Common myeloid progenitor, CD34-positive (primary cell): ENCODE measurements around the gene BBLN.
A peak's percentile ranks its signal among the peaks of the same experiment; 100 is the strongest.

Experiments
- CTCF ChIA-PET: fragments of 350-600 bp; sonication (Branson Sonifier 250); formaldehyde crosslinking; loops from one replicate; lab custom pipeline; 2021; ENCODE audit warnings: antibody characterized with exemption; lab: Charles Lee
- POLR2A ChIA-PET: fragments of 350-600 bp; sonication (Branson Sonifier 250); formaldehyde crosslinking; loops from one replicate; lab custom pipeline; 2021; ENCODE audit warnings: antibody characterized with exemption; lab: Charles Lee
- DNase-seq, 3 donors: peaks; one replicate each; pipeline versions ENCODE4 v3.0.0 to v3.0.0-alpha.2; 2013
- H3K27ac ChIP-seq, 2 experiments: 1 replicate in 1 of 2; 2 replicates in 1 of 2; pipeline ENCODE4 v1.7.0; 2013; ENCODE audit warnings: inconsistent platforms in 2 of 2, low read length in 2 of 2, mild to moderate bottlenecking in 2 of 2, low read depth in 1 of 2, moderate library complexity in 1 of 2; ENCODE audit not compliant: severe bottlenecking in 2 of 2, insufficient read depth in 1 of 2, poor library complexity in 1 of 2
- H3K27me3 ChIP-seq, 5 experiments: replicated peaks in 2 of 5; 1 replicate in 3 of 5; 2 replicates in 2 of 5; pipeline versions ENCODE4 v1.6.1 to v1.7.0; 2013; ENCODE audit warnings: low read length in 4 of 5, mild to moderate bottlenecking in 2 of 5, moderate library complexity in 2 of 5, inconsistent platforms in 1 of 5; ENCODE audit not compliant: insufficient read depth in 5 of 5, control insufficient read depth in 4 of 5
- H3K36me3 ChIP-seq, 4 experiments: 1 replicate in 2 of 4; 2 replicates in 2 of 4; pipeline versions ENCODE4 v1.6.1 to v1.7.0; 2013; ENCODE audit warnings: low read length in 3 of 4, control low read depth in 1 of 4, mild to moderate bottlenecking in 1 of 4; ENCODE audit not compliant: control insufficient read depth in 4 of 4, insufficient read depth in 4 of 4
- H3K4me1 ChIP-seq, 4 experiments: 1 replicate in 3 of 4; 2 replicates in 1 of 4; pipeline versions ENCODE4 v1.6.1 to v1.7.1; 2013; ENCODE audit warnings: low read length in 3 of 4, mild to moderate bottlenecking in 3 of 4, control low read depth in 1 of 4, inconsistent platforms in 1 of 4, moderate library complexity in 1 of 4; ENCODE audit not compliant: control insufficient read depth in 4 of 4, insufficient read depth in 4 of 4; ENCODE audit errors: control extremely low read depth in 1 of 4
- H3K4me3 ChIP-seq, 7 experiments: 1 replicate in 4 of 7; 2 replicates in 3 of 7; pipeline versions ENCODE4 v1.5.1 to v1.7.0; 2013; ENCODE audit warnings: mild to moderate bottlenecking in 7 of 7, low read length in 6 of 7, moderate library complexity in 6 of 7, inconsistent platforms in 2 of 7, low read depth in 2 of 7, control low read depth in 1 of 7; ENCODE audit not compliant: insufficient read depth in 4 of 7, control insufficient read depth in 1 of 7; ENCODE audit errors: extremely low read depth in 1 of 7
- H3K9me3 ChIP-seq, 5 experiments: 1 replicate in 4 of 5; 2 replicates in 1 of 5; pipeline versions ENCODE4 v1.6.1 to v1.7.1; 2013; ENCODE audit warnings: low read length in 4 of 5, mild to moderate bottlenecking in 2 of 5, inconsistent platforms in 1 of 5, low read depth in 1 of 5, moderate library complexity in 1 of 5; ENCODE audit not compliant: control insufficient read depth in 4 of 5, insufficient read depth in 2 of 5; ENCODE audit errors: control extremely low read depth in 1 of 5
- WGBS: methylation state at CpG from one replicate; pipeline ENCODE4 v1.1.5; 2013; ENCODE audit not compliant: insufficient coverage; 5-methylcytosine and 5-hydroxymethylcytosine counted together

The BBLN gene

DNA sequence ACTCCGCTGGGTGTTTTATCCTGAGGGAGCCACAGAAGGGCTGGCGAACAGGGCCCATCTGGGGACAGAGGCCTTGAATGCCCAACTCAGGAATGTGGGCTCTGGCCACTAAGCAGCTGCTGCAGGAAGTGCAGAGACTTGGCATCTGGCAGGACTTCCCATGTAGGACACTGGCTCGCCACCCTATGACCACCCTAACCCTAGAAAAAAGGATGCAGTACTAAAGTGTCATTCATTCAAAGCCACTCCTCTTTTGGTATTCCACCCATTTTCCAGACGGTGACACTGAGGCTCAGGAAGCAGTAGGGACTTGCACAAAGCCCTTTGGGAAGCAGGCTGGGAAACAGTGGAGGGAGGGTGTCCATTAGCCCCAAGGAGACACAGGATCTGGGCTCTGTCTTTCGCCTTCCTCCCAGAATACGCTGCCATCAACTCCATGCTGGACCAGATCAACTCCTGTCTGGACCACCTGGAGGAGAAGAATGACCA, 3.0 kb downstream of the BBLN start:
- H3K36me3 ChIP-seq: peaks cover 9 to 55% (median 44%) of the 10 kb centered on the region in 4 experiments
- 97% methylated on average over 6 of the region's 6 CpGs for WGBS
- ChIA-PET POLR2A (interaction anchor here (0.6 kb wide), 1 partner anchor 1551 kb away, joined by 3 read pairs; no protein-coding TSS in a partner anchor), CTCF (interaction anchor here (1.5 kb wide), 1 partner anchor 24 kb away, joined by 5 read pairs; no protein-coding TSS in a partner anchor)
- H3K4me3 ChIP-seq: no peak overlapping the region
- H3K9me3 ChIP-seq: no peaks in the 10 kb centered on the region
- H3K27me3 ChIP-seq: no peaks in the 10 kb centered on the region
- DNase-seq: no peak
- H3K27ac ChIP-seq: no peak overlapping the region
- H3K4me1 ChIP-seq: peaks cover 6 to 19% (median 19%) of the 10 kb centered on the region in 4 experiments

DNA sequence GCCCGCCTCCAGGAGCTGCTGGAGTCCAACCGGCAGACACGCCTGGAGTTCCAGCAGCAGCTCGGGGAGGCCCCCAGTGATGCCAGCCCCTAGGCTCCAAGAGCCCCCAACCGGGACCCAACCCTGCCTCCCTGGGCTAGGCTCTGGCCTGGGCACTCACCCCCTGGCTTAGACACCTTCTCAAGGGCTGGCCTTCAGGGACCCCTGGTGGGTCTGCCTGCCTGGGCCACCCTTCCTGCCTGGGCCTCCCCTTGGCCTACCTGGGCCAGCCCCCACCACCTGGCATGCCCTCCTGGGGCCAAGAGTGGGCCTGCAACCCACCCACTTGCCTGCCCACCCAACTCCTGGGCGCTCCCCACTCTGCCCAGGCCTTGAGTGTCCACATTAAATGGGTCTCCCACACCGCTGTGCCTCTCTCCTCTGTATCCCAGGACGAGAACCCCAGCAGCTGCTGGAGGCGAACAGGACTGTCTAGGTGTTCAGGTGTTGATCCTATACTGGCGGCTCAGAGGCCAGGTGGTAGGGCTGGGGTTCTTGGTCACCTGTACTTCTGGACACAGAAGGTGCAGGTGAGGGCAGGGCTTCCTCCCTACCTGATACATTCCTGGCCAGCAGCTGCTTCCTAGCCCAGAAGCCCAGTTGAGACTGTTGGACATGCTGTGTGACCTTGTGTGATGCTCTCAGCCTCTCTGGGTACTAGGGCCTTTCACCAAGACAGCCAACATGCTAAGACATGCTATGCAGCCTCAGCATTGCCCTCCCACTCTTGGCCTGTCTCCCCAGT, 3.6 kb downstream of the BBLN start:
- peaks cover 6 to 19% (median 19%) of the 10 kb centered on the region in 4 experiments for H3K4me1 ChIP-seq
- POLR2A ChIA-PET: interaction anchor here (0.6 kb wide), 1 partner anchor 1550 kb away, joined by 3 read pairs; no protein-coding TSS in a partner anchor
- no peak for DNase-seq
- H3K27ac ChIP-seq: no peak overlapping the region
- peaks cover 12 to 60% (median 46%) of the 10 kb centered on the region in 4 experiments for H3K36me3 ChIP-seq
- H3K4me3 ChIP-seq: no peak overlapping the region
- CTCF ChIA-PET: interaction anchor here (1.0 kb wide), 1 partner anchor 18 kb away, joined by 4 read pairs; no protein-coding TSS in a partner anchor
- H3K9me3 ChIP-seq: no peaks in the 10 kb centered on the region
- no peaks in the 10 kb centered on the region for H3K27me3 ChIP-seq
- 99% methylated on average over 9 of the region's 10 CpGs for WGBS

GRCh38 chr9:128164307-128164885, 4.3 kb downstream of the BBLN start:
- Histone ChIP-seq H3K4me3 (no peak overlapping the region), H3K36me3 (peaks cover 14 to 66% (median 50%) of the 10 kb centered on the region in 4 experiments), H3K27me3 (no peaks in the 10 kb centered on the region), H3K9me3 (no peaks in the 10 kb centered on the region), H3K27ac (no peak overlapping the region), H3K4me1 (peaks cover 6 to 17% (median 16%) of the 10 kb centered on the region in 4 experiments)
- DNase-seq: no peak
- CTCF ChIA-PET: interaction anchor here (1.0 kb wide), 1 partner anchor 17 kb away, joined by 4 read pairs; no protein-coding TSS in a partner anchor
- 88% methylated on average over 6 of the region's 14 CpGs for WGBS
- POLR2A ChIA-PET: no interaction called here

- no peak overlapping the region for H3K4me3 ChIP-seq
- peaks cover 14 to 79% (median 59%) of the 10 kb centered on the region in 4 experiments for H3K36me3 ChIP-seq
- no peak for DNase-seq
- WGBS: 98% methylated on average over 13 of the region's 18 CpGs
- no peaks in the 10 kb centered on the region for H3K27me3 ChIP-seq
- H3K4me1 ChIP-seq: peaks cover 2 to 3% (median 3%) of the 10 kb centered on the region in 4 experiments
- ChIA-PET POLR2A (no interaction called here), CTCF (interaction anchor here (1.1 kb wide), 1 partner anchor 18 kb away, joined by 4 read pairs; no protein-coding TSS in a partner anchor)
- no peaks in the 10 kb centered on the region for H3K9me3 ChIP-seq
- H3K27ac ChIP-seq: no peak overlapping the region
Observed at GRCh38 chr9:128166169-128166568, 6.1 kb downstream of the BBLN start.

GRCh38 chr9:128167209-128167608, 7.1 kb downstream of the BBLN start:
- H3K4me3 ChIP-seq: no peak overlapping the region
- no peak for DNase-seq
- H3K4me1 ChIP-seq: no peaks in the 10 kb centered on the region
- no peak overlapping the region for H3K27ac ChIP-seq
- H3K36me3 ChIP-seq: peaks cover 14 to 76% (median 55%) of the 10 kb centered on the region in 4 experiments
- CTCF ChIA-PET: no interaction called here
- WGBS: 100% methylated on average over 3 of the region's 4 CpGs
- H3K9me3 ChIP-seq: no peaks in the 10 kb centered on the region
- POLR2A ChIA-PET: no interaction called here
- H3K27me3 ChIP-seq: no peaks in the 10 kb centered on the region

DNA sequence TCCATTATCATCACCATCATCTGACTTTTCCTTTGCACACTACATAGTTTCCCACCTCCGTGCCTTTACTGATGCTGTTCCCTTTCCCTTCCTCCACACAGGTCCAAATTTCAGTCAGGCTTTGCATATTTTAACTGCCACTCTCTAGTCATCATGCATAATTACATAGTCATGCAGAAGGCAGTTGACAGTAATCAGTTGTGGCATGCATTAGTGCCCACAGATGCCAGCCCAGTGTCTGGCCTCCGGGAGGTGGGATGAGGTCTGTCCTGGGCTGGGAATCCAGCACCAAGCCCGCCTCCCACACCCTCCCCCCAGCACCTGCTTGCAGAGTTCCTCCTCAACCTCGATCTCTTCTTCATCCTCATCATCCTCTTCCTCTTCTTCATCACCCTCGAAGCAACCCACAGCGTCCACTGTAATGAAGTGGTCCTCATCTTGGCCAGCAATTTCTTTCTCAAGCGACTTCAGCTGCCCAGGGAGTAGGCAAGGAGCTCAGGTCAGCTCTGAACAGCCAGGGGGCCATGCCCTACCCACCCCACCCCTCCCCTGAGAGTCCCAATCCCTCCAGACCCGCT, 8.8 kb downstream of the BBLN start:
- peak in 1 of 3 donors; percentile 17 for DNase-seq
- Histone ChIP-seq H3K4me3 (no peak overlapping the region), H3K4me1 (no peaks in the 10 kb centered on the region), H3K9me3 (no peaks in the 10 kb centered on the region), H3K27me3 (no peaks in the 10 kb centered on the region), H3K27ac (no peak overlapping the region), H3K36me3 (peaks cover 10 to 63% (median 43%) of the 10 kb centered on the region in 4 experiments)
- ChIA-PET POLR2A (no interaction called here), CTCF (interaction anchor here (0.6 kb wide), 2 partner anchors 13 to 20 kb away, joined by 3 read pairs; no protein-coding TSS in a partner anchor)
- 100% methylated on average over 8 of the region's 8 CpGs for WGBS
